NCI-H2171 (cell line): ENCODE results near the gene CYB5R3.

Experiments
- DNase-seq: peaks from one replicate; lab custom pipeline; 2025; lab: John Stamatoyannopoulos, UW

CYB5R3 gene

GRCh38 chr22:42645341-42645937 lies 3.8 kb downstream of the CYB5R3 start:
- DNase-seq = no peak

GRCh38 chr22:42644422-42645340 lies 4.5 kb downstream of the CYB5R3 start:
- no peak for DNase-seq

- no peak for DNase-seq
Observed at GRCh38 chr22:42643634-42644421, 5.4 kb downstream of the CYB5R3 start.

- no peak for DNase-seq
Observed at GRCh38 chr22:42642806-42643633, 6.2 kb downstream of the CYB5R3 start.

- no peak for DNase-seq
Observed at GRCh38 chr22:42641801-42642413, 7.3 kb downstream of the CYB5R3 start.

GRCh38 chr22:42639541-42640241 lies 9.5 kb downstream of the CYB5R3 start:
- DNase-seq = no peak

GRCh38 chr22:42637555-42637954 lies 11.6 kb downstream of the CYB5R3 start:
- no peak for DNase-seq

- no peak for DNase-seq
Observed at GRCh38 chr22:42636506-42636905, 12.7 kb downstream of the CYB5R3 start.

GRCh38 chr22:42635531-42635930 lies 13.7 kb downstream of the CYB5R3 start:
- DNase-seq = no peak

- no peak for DNase-seq
Observed at GRCh38 chr22:42633013-42633412, 16.2 kb downstream of the CYB5R3 start.

- DNase-seq = no peak
Observed at GRCh38 chr22:42632096-42632495, 17.1 kb downstream of the CYB5R3 start.

- no peak for DNase-seq
Observed at GRCh38 chr22:42630901-42631602, 18.1 kb downstream of the CYB5R3 start.

- DNase-seq = no peak
Observed at GRCh38 chr22:42630211-42630610, 19.0 kb downstream of the CYB5R3 start.

- DNase-seq = no peak
Observed at GRCh38 chr22:42627981-42628380, 21.2 kb downstream of the CYB5R3 start.

GRCh38 chr22:42626951-42627625 lies 22.1 kb downstream of the CYB5R3 start:
- DNase-seq = no peak

GRCh38 chr22:42626431-42626830 lies 22.8 kb downstream of the CYB5R3 start:
- DNase-seq = no peak

- no peak for DNase-seq
Observed at GRCh38 chr22:42625416-42625815, 23.8 kb downstream of the CYB5R3 start.

- no peak for DNase-seq
Observed at GRCh38 chr22:42624551-42625106, 24.6 kb downstream of the CYB5R3 start.
